Gastroesophageal sphincter (tissue), 3 donors: ENCODE measurements around the gene BLOC1S3.

Experiments
- EP300 ChIP-seq: sonication (generic); formaldehyde crosslinking; IDR thresholded peaks from one replicate; pipeline ENCODE4 v1.6.1; 2017; ENCODE audit warnings: antibody characterized with exemption, mild to moderate bottlenecking
- TF ChIP-seq, protein P1 (sequence below), 4 experiments: fragments of 200-600 bp in 2 of 4; fragments of 450-650 bp in 2 of 4; sonication (generic) in 1 of 4; IDR thresholded peaks; one replicate each; pipeline ENCODE4 v1.5.1; 2017 to 2019; ENCODE audit warnings: antibody characterized with exemption in 4 of 4, mild to moderate bottlenecking in 2 of 4, moderate library complexity in 2 of 4

DNA sequence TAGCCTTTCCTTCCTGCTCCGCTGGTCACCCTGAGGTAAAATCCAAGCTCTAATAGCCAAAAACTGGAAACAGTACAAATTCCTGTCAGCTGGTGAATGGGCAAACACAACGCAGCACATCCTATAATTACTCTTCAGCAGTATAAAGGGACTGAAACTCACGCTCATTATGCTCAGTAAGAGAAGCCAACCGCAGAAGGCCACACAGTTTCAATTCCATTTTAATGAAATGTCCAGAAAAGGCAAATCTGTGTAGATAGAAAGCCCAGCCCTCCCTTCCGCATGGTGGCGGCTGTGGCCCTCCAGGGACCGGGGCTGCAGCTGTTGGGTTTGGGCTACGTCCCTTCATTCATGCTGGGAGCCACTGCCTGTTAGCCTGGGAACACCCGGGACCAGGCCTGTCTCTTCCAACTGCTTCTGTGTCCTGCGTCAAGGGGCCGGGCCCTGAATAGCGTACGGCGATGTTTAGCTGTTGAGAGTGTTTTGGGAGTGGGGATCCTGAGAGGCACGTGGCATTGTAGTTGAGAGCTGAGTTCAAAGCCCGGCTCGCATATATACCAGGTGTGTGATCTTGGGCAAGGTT lies 41.3 kb upstream of the BLOC1S3 start:
- TF ChIP-seq, protein P1, sequence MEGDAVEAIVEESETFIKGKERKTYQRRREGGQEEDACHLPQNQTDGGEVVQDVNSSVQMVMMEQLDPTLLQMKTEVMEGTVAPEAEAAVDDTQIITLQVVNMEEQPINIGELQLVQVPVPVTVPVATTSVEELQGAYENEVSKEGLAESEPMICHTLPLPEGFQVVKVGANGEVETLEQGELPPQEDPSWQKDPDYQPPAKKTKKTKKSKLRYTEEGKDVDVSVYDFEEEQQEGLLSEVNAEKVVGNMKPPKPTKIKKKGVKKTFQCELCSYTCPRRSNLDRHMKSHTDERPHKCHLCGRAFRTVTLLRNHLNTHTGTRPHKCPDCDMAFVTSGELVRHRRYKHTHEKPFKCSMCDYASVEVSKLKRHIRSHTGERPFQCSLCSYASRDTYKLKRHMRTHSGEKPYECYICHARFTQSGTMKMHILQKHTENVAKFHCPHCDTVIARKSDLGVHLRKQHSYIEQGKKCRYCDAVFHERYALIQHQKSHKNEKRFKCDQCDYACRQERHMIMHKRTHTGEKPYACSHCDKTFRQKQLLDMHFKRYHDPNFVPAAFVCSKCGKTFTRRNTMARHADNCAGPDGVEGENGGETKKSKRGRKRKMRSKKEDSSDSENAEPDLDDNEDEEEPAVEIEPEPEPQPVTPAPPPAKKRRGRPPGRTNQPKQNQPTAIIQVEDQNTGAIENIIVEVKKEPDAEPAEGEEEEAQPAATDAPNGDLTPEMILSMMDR (IDR thresholded peaks at IDR 0.05), result peak in 1 of 4 experiments; percentile 8
- TF ChIP-seq EP300, result no peak
